HG03280 (cell line): ENCODE results near the gene CHMP4B.

Source experiments
- ATAC-seq: cut with Tn5 transposase; IDR thresholded peaks from one replicate; pipeline ENCODE4 v1.9.1; 2021; ENCODE audit warnings: mild to moderate bottlenecking, moderate library complexity; ENCODE audit not compliant: unreplicated experiment

CHMP4B gene

DNA sequence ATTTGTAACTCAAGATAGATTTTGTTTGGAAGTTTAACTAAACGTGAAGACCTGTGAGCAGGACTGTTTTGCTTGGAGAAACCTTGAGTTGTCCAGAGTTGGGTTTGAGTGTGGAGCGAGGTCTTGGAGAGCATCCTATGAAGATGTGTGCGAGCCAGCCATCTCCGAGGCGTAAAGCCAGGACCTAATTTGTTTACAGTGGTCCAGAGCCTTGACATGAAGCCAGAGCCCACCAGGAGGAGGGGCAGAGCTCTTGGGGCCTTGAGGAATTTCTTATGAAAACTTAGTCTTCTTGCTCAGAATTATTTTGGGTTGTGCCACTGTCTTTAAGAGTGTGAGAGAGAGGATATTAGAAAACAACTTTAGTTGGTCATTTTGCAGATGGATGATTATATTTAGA, 6.3 kb downstream of the CHMP4B start:
- ATAC-seq: no peak

DNA sequence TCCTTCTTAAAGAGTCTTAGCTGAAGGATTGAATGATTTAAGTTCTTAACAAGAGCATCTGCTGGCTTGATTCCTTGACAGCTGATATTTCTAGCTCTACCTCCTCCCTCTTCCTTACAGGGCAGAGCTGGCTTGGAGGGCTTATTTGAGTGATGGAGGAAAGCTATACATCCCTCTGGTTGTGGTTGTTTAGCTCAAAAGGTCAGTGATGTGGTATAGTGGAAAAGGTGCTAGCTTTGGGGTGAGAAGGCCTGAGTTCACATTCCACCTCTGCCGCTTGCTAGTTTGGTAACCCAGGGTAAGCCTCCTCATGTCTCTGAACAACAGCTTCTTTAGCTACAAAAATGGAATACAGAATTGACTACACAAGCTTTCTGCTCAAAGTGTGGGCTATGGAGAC, 8.3 kb downstream of the CHMP4B start:
- no peak for ATAC-seq

- ATAC-seq: no peak
These were observed 9.2 kb downstream of the CHMP4B start for GRCh38 chr20:33820362-33820761.

DNA sequence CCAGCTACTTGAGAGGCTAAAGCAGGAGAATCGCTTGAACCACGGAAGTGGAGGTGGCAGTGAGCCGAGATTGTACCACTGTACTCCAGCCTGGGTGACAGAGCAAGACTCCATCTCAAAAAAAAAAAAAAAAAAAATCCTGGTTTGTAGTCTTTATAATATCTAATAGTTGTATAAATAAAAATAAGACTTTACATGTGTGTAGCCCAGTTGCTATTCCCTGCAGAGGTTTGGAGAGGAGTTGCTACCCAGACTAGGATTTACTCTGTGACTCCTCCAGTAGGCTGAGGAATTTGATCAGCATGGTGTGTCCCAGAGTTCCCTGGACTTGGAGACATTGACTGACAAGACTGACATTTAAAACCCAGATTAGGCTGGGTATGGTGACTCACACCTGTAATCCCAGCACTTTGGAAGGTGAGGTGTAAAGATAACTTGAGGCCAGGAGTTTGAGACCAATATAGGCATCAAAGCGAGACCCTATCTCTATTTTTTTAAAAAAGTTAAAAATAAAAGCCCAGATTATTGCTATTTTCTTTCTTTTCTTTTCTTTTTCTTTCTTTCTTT, 10.2 kb downstream of the CHMP4B start:
- no peak for ATAC-seq

GRCh38 chr20:33822423-33822822, 11.3 kb downstream of the CHMP4B start:
- ATAC-seq: no peak

DNA sequence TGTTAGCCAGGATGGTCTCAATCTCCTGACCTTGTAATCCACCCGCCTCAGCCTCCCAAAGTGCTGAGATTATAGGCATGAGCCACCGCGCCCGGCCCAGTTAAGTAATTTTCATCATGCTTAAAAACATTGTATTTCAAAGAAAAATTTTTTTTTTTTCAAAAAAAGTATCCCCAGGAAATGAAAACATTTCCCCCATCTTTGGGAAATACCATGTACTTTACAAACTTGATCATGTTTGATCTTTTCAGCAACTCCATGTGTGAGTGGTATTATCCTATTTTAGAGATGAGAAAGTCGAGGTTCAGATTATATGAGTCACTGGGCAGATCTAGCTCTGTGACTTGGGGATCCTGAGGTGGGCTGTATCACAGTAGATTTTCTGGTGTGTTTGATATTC, 11.8 kb downstream of the CHMP4B start:
- no peak for ATAC-seq

DNA sequence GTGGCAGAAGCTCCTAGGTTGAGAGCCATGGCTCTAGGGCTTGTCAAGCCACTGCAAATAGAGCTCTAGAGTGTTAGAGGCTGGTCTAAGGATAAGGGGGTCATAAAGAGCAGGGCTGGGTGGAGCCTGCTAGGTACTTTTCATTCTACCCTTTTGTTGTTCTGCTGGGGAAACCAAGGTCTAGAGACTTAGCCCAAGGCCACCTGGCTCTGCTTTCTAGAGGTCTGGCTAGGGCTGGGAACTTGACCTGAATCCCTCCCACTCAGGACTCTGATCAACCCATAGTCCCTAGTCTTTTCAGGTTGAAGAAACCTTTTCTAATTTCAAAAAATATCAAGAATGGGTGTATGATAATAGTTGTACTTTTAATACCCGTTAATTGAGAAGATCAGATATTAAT, 13.7 kb downstream of the CHMP4B start:
- no peak for ATAC-seq

- ATAC-seq: no peak
These were observed 14.5 kb downstream of the CHMP4B start for GRCh38 chr20:33825340-33826269.

- no peak for ATAC-seq
These were observed 15.2 kb downstream of the CHMP4B start for GRCh38 chr20:33826270-33826897.

- ATAC-seq: no peak
These were observed 16.0 kb downstream of the CHMP4B start for GRCh38 chr20:33827109-33827508.

DNA sequence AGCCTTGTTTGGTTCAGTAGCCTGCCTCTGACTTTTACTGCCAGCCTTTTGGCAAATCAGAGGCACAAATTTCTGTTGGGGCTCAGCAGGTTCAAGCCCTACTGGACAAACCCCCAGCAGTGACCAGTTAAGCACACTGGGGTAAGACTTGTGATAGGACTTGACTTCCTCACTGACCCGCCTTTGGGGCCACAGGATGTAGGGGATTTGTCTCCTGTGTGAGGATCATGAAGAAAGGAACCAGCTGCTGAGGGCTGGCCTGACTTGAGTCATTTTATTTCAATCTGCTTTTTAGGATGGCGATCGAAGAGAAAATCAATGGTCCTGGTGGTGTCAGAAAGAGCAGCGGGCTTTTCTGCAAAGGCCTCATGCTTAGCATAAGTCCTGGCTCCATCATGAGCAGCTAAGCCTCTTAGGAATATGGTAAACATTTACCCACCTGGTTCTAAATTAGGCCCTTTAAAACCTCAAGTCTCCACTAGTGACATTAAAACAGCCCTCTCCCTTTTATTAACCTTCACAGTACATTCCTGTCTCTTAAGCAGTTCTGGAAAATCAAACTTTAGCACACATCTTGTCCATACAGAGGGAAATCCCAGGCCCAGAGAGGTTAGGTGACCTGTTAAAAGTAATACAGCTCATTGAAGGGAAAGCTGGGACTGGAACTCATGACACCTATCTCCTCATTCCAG, 16.6 kb downstream of the CHMP4B start:
- ATAC-seq: no peak

GRCh38 chr20:33828326-33828844, 17.2 kb downstream of the CHMP4B start:
- ATAC-seq: no peak

DNA sequence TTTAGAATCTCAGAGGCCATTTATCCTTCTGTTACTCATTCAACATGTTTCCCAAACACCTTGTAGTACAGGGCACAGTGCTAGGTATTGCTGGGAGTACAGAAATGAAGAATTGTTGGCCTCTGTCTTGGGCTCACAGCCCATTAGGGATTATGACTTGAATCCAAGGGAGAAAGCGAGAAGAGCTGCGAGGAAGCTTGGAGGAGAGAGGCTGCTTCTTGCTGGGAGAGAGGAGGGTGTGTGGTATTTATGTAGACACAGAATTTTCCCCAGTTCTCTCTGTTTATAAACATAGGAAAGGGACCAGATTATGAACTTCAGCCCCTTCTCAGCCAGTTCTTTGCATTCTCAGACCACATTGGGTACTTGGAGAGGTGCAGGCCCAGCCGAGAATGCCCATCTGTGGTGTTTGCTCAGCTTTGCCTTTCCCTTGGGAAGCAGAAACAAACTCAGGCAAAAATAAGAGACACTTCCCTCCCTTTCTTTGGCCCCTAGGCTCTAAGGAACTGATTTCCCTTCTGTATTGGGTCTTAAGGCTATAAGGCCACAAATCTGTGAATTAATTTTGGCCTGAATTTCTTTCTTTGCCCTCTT, 17.9 kb downstream of the CHMP4B start:
- no peak for ATAC-seq

DNA sequence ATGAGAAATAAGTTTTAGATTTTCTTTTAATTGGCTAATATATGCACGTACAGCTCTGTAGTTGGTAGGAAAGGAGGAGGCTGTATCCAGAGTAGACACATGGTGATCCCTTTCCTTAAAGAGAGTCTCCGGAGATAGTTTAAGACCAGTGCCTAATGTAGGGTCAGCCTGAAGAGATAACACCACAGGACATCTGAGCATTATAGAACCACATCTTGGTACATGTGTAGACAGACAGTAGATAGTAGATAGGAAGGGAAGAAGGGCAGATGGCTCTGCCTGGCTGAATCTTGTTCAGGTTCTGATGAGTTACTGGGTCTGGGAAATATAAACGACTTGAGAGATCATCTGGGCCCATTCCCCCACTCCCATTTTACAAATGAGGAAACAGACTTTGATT, 18.5 kb downstream of the CHMP4B start:
- ATAC-seq: no peak

- ATAC-seq: no peak
These were observed 19.2 kb downstream of the CHMP4B start for GRCh38 chr20:33830371-33830770.

GRCh38 chr20:33832103-33832804, 21.1 kb downstream of the CHMP4B start:
- no peak for ATAC-seq

DNA sequence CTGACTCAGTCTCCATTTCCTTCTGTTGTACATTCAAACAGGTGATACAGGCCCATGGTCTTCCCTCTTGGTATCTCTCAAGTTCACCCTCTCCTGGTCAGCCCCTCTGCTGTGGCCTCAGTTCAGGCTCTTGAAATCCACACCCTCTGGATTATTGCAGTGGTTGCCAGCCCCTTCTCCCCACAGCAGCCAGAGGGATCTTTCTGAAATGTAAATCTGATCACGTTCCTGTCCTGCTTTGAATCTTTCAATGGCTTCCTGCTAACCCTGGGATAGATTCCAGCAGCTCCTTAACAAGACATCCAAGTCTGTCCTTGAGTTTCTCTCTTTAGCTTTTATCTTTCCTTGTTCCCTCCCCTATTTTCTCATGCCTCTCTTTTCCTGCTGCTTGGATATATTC, 22.2 kb downstream of the CHMP4B start:
- no peak for ATAC-seq

GRCh38 chr20:33835615-33836172, 24.5 kb downstream of the CHMP4B start:
- no peak for ATAC-seq

DNA sequence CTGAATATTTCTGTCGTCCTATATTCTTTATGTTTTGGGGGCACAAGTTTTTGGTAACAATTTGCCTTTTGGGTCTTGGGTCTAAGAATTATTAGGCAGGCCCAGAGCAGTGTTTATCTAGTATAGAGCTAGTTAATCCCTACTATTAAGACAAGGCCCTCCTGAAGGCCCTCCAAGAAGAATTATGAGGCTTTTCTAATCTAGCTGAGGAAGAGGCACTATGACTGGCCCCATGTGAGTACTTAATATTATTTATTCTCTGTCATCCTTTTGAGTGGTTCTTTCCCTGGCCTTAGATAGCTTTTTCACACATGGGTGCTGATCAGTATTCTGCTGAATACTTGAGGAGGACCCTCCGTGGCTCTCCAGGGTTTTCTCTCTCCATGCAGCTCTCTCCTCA, 25.1 kb downstream of the CHMP4B start:
- no peak for ATAC-seq
